ENCODE data around the gene PHTF2.

The PHTF2 gene

DNA sequence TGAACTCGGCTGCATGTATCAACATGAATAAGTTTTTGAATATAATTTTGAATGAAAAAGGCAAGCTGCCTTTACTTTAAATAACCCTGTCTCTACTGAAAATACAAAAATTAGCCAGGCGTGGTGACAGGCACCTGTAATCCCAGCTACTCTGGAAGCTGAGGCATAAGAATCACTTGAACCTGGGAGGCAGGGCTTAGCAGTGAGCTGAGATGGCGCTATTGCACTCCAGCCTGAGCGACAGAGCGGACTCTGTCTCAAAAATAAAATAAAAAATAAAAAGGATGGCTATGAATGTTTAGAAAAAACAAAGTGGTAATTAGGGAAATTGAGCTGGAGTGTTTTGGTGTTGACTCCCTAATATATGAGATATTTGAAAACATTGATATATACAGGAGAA, 133.3 kb downstream of the PHTF2 start:
- no peak for DNase-seq (ENCODE audit: low read depth in 2 of 2)

- no peak for DNase-seq (ENCODE audit: low read depth in 2 of 2)
These were observed 134.8 kb downstream of the PHTF2 start for GRCh38 chr7:77933394-77933793.

DNA sequence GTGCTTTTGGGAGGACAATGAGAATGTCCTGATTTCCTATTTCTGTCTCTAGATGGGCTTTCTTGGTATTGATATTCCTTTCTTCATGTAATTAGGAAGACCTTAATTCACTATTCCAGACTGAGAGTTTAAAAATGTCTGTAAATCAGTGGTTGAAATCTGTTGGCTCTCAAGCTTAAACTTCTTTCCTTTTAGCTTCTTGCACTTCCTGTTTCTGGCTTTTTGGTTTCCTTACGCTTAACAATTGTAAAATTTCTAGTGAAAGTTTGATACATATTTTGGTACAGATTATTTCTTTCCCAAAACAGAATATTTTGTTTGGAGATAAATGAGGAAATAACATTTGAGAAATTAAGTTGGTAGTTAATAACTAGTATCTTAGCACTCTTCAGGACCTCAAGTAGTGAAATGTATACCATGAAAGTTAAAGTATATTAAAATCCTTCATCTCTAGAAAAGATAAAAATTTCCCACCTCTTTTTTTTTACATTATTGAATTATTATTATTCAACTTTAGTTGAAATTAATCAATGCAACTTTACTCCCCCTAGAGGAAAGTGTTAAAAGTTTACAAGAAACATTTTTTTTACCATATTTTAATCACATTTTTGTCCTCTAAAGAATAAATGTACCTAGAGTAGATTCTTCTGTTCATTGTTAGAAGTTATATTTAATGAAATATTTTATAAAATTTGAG, 137.2 kb downstream of the PHTF2 start:
- no peak for DNase-seq (ENCODE audit: low read depth in 2 of 2)

GRCh38 chr7:77940647-77941046, 142.1 kb downstream of the PHTF2 start:
- DNase-seq (ENCODE audit: low read depth in 2 of 2) = no peak

DNA sequence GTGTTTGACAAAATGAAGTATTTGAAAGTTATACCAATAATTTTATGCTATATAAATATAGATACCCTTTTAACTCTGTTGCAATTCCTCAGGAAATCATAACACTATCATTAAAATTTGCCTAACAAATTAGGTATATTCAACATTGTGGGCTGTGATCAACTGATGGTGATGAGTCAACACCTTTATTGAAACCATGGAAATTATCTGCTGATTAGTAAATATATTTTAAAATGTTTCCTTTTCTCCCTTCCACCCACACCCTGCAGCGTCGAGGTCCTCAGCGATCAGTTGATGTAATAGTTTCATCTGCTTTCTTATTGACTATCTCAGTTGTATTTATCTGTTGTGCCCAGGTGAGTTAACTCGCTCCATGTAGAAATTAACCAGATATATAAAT, 143.9 kb downstream of the PHTF2 start:
- DNase-seq (ENCODE audit: low read depth in 2 of 2) = no peak

DNA sequence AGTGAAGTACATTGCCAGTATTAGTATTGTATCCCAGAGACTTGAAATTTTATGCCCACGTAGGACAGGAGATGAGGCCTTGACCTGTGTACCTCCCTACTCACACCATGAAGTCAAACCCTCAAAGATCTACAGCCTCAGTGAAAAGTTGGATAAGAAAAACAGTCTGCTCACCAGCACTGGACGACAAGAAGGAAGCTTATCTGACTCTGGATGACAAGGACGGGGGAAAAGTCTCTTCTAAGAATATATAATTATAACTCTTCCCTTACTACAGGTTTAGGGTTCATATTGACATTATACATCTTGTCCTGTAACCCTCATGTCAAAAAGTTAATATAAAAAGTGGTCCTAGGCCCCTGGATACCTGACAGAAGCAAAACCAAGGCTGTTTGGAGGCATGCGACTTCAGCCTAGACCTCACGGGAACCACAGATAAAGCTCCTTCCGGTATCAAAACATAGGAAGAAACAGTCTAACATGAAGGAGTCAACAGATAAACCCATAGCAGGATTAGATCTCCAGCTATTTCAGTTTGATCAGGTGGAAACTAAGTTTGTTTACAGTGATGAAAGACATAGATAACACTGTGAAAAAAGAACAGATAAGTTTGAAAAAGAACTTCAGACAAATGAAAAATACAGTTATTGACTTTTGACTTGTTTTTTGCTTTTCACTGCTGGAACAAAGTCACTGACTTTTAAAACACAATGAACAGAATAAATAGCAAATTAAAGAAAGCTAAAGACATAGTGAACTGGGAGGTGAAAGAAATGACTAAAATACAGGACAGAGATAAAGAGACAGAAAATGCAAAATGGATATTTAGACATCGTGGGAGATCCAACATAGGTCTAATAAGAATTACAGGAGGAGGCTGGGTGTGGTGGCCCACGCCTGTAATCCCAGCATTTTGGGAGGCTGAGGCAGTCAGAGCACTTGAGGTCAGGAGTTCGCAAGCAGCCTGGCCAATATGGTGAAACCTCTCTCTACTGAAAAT, 145.9 kb downstream of the PHTF2 start:
- DNase-seq (ENCODE audit: low read depth in 2 of 2) = no peak

DNA sequence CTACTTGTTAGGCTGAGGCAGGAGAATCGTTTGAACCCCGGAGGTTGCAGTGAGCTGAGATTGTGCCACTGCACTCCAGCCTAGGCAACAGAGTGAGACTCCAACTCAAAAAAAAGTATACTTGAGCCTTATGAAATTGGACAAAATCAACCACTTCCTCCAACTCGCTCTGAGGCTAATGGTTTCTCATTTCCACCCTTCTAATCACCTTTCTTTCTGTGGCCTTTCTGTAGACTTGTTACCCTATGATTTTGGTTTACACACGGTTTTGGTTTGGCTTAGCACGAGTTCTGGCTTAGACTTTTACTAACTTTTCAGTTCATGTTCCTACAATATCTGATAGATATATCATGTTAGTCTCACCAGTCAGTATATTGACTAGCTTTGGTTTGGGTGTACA, 152.0 kb downstream of the PHTF2 start:
- no peak for DNase-seq (ENCODE audit: low read depth in 2 of 2)

- DNase-seq (ENCODE audit: low read depth in 2 of 2) = no peak
These were observed 156.4 kb downstream of the PHTF2 start for GRCh38 chr7:77954773-77955555.

- no peak for DNase-seq (ENCODE audit: low read depth in 2 of 2)
These were observed 159.9 kb downstream of the PHTF2 start for GRCh38 chr7:77958436-77958835.

- no peak for DNase-seq (ENCODE audit: low read depth in 2 of 2)
These were observed 160.5 kb downstream of the PHTF2 start for GRCh38 chr7:77959080-77959479.

GRCh38 chr7:77960336-77960735, 161.8 kb downstream of the PHTF2 start:
- DNase-seq (ENCODE audit: low read depth in 2 of 2) = no peak

DNA sequence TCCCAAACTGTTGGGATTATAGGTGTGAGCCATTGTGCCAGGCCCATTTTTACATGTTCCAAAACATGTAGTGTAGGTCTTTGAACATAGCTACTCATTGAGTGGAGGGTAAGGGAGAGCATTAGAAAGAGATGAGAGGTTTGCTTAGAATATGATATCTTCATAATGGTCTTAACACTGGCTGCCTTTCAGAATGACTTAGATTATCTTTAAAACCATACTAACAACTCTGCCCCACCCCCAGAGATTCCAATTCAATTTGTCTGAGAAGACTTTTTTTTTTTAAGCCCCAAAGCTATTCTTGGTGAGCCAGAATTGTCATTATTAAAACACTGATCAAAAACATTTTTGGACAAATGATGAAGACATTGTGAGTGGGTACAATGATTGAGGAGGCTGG, 168.9 kb downstream of the PHTF2 start:
- DNase-seq (ENCODE audit: low read depth in 2 of 2) = no peak

DNA sequence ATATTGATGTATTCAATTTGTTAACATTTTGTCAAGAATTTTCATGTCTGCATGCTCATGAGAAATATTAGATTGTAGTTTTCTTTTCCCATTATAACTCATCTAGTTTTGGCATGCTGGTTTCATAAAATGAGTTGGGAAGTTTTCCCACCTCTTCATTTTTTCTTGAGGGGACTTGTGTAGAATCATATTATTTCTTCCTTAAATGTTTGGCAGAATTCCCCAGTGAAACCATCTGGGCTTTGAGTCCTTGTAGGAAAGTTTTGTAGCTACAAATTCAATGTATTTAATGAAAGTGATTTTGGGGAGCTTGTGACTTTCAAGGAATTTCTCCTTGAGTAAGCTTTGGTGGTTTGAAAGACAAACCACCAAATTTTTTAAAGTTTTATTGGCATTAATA, 173.2 kb downstream of the PHTF2 start:
- DNase-seq (ENCODE audit: low read depth in 2 of 2) = no peak

- no peak for DNase-seq (ENCODE audit: low read depth in 2 of 2)
These were observed 177.3 kb downstream of the PHTF2 start for GRCh38 chr7:77975672-77976480.

- DNase-seq (ENCODE audit: low read depth in 2 of 2) = no peak
These were observed 180.6 kb downstream of the PHTF2 start for GRCh38 chr7:77979219-77979618.

GRCh38 chr7:77980087-77980713, 181.6 kb downstream of the PHTF2 start:
- DNase-seq (ENCODE audit: low read depth in 2 of 2) = no peak

GRCh38 chr7:77982926-77983550, 184.5 kb downstream of the PHTF2 start:
- DNase-seq (ENCODE audit: low read depth in 2 of 2) = no peak

DNA sequence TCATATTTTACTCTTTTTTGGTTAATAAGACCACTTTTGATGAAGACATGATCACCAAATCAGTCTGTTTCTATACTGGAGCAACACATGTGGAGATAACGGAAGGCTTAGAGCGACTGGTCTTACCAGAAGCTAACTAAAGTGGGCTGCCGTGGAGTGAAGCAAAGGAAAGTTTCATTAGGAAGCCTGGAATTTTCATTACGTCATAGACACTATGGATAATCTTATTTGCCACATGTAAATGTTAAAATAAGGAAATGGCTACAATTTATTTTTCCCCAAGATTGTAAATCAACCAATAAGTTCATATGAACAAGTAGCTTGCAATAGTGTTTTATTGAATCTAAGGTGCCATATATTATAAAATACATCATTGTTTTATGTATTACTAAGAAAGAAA, 185.4 kb downstream of the PHTF2 start:
- DNase-seq (ENCODE audit: low read depth in 2 of 2) = no peak

DNA sequence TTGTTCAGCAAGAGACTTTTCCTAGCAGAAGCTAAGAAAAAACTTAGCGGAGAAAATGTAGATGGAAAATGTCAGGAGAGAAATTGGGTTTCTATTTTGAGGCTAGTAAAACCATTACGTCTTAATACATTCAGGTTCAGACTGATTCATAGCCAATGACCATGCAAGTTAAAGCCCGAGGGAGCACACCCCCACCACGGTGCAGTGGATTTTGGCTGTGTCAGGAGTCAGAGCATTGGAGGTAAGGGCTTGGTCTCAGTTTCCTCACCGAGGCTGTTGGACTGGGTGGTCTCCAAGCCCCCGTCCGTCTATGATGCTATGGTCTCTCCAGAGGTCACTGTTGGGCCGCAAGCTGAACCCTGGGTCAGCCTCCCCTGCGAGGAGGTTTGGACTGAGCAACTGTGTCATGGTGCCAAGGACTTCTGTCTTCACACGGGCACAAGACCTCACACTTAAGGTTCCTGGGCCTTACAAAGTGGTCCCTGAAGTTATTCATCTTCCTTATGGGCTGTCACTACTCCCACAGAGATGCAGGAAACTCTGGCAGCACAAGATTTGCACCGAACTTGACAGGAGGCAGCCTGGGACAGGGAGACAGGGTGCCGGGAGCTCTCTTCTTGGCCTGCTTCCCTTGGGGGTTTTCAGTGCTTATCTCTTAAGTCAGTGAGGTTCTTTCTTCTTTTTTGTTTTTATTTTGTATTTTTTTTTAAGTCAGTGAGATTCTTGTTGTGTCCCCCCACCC, 186.8 kb downstream of the PHTF2 start:
- DNase-seq (ENCODE audit: low read depth in 2 of 2) = no peak

DNA sequence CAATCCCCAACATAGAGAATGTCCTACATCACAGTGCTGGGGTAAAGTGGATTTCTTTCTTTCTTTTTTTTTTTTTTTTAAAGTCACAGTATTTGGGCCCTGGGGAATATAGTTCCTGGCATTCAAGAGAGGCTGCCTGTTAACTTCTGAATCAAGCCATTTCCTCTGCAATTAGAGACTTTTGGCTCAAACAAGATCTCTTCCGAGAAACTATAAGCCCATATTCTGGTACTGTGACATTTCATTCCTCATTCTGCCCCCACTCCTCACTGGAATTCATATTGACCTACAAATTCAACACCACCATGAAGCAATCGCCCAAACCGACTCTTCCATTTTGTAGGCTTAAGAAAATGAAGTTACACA, 187.4 kb downstream of the PHTF2 start:
- DNase-seq (ENCODE audit: low read depth in 2 of 2) = no peak

Measured in stimulated activated CD8-positive, alpha-beta memory T cell treated with anti-CD3 and anti-CD28 coated beads, Interleukin-7, amount 100 ng/mL, for 1 hour (primary cell).